ENCODE data around the gene KCNQ1.

Gene KCNQ1

GRCh38 chr11:2521081-2521732 lies 76.4 kb downstream of the KCNQ1 start:
- FAIRE-seq, result no peak
- no peak for DNase-seq (ENCODE audit: insufficient read length, low spot score)

- no peak for FAIRE-seq
- no peak for DNase-seq (ENCODE audit: insufficient read length, low spot score)
Observed at GRCh38 chr11:2521733-2522630, 77.2 kb downstream of the KCNQ1 start.

- DNase-seq (ENCODE audit: insufficient read length, low spot score) (no peak), FAIRE-seq (no peak)
Observed at GRCh38 chr11:2522631-2523255, 77.9 kb downstream of the KCNQ1 start.

GRCh38 chr11:2523821-2524391 lies 79.1 kb downstream of the KCNQ1 start:
- no peak for FAIRE-seq

GRCh38 chr11:2524446-2525165 lies 79.8 kb downstream of the KCNQ1 start:
- no peak for FAIRE-seq
- DNase-seq (ENCODE audit: insufficient read length, low spot score), result no peak

More at GRCh38 chr11:2523821-2524391, 79.1 kb downstream of the KCNQ1 start:
- DNase-seq (ENCODE audit: insufficient read length, low spot score), result no peak

GRCh38 chr11:2525166-2525861 lies 80.5 kb downstream of the KCNQ1 start:
- no peak for FAIRE-seq
- no peak for DNase-seq (ENCODE audit: insufficient read length, low spot score)

- DNase-seq (ENCODE audit: insufficient read length, low spot score), result no peak
- no peak for FAIRE-seq
Observed at GRCh38 chr11:2525941-2526807, 81.4 kb downstream of the KCNQ1 start.

- DNase-seq (ENCODE audit: insufficient read length, low spot score) (peak; percentile 81), FAIRE-seq (peak; percentile 55)
Observed at GRCh38 chr11:2526808-2527381, 82.1 kb downstream of the KCNQ1 start.

- DNase-seq (ENCODE audit: insufficient read length, low spot score), result no peak
- FAIRE-seq, result no peak
Observed at GRCh38 chr11:2527621-2528291, 82.9 kb downstream of the KCNQ1 start.

- DNase-seq (ENCODE audit: insufficient read length, low spot score), result no peak
- no peak for FAIRE-seq
Observed at GRCh38 chr11:2528301-2529050, 83.7 kb downstream of the KCNQ1 start.

- FAIRE-seq (no peak), DNase-seq (ENCODE audit: insufficient read length, low spot score) (no peak)
Observed at GRCh38 chr11:2529173-2529572, 84.4 kb downstream of the KCNQ1 start.

GRCh38 chr11:2529636-2530035 lies 84.8 kb downstream of the KCNQ1 start:
- FAIRE-seq, result no peak
- no peak for DNase-seq (ENCODE audit: insufficient read length, low spot score)

GRCh38 chr11:2530131-2530854 lies 85.5 kb downstream of the KCNQ1 start:
- DNase-seq (ENCODE audit: insufficient read length, low spot score), result no peak
- no peak for FAIRE-seq

- FAIRE-seq (no peak), DNase-seq (ENCODE audit: insufficient read length, low spot score) (no peak)
Observed at GRCh38 chr11:2530855-2531200, 86.0 kb downstream of the KCNQ1 start.

- DNase-seq (ENCODE audit: insufficient read length, low spot score) (peak; percentile 65), FAIRE-seq (no peak)
Observed at GRCh38 chr11:2531277-2531986, 86.6 kb downstream of the KCNQ1 start.

- DNase-seq (ENCODE audit: insufficient read length, low spot score) (no peak), FAIRE-seq (no peak)
Observed at GRCh38 chr11:2531987-2532703, 87.3 kb downstream of the KCNQ1 start.
